SH-SY5Y (cell line): Measurements from ENCODE around the gene LAMC3.

Source experiments
- GATA2 ChIP-seq: IDR thresholded peaks from 2 replicates; pipeline ENCODE4 v1.6.1; 2011; ENCODE audit warnings: mild to moderate bottlenecking, low read depth, low read length
- GATA3 ChIP-seq: IDR thresholded peaks from 2 replicates; pipeline ENCODE4 v1.6.1; 2011; ENCODE audit warnings: low read depth, mild to moderate bottlenecking, low read length, moderate library complexity

LAMC3 gene

DNA sequence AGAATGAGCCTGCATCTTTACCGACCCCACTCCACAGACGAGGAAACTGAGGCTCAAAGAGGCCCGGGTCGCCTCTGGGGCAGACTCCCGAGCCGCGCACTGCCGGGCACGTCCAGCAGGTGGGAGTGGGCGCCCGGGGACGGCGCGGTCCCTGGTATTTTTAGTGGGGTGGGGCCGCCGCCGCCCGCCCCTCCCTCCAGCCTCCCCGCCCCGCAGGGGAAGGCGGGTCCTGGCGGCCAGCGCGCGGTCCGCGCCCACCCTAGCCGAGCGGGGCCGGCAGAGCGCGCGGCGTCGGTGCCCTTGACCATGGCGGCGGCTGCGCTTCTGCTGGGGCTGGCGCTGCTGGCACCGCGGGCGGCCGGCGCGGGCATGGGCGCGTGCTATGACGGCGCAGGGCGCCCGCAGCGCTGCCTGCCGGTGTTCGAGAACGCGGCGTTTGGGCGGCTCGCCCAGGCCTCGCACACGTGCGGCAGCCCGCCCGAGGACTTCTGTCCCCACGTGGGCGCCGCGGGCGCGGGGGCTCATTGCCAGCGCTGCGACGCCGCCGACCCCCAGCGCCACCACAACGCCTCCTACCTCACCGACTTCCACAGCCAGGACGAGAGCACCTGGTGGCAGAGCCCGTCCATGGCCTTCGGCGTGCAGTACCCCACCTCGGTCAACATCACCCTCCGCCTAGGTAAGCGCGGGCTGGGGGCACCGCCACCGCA is at the start of gene LAMC3:
TSS of gene LAMC3 (plus strand) at position 266 of the 710 bp plus-strand sequence. CDS start at position 307, 41 bp downstream.
- TF ChIP-seq GATA2: no peak
- no peak for TF ChIP-seq GATA3

DNA sequence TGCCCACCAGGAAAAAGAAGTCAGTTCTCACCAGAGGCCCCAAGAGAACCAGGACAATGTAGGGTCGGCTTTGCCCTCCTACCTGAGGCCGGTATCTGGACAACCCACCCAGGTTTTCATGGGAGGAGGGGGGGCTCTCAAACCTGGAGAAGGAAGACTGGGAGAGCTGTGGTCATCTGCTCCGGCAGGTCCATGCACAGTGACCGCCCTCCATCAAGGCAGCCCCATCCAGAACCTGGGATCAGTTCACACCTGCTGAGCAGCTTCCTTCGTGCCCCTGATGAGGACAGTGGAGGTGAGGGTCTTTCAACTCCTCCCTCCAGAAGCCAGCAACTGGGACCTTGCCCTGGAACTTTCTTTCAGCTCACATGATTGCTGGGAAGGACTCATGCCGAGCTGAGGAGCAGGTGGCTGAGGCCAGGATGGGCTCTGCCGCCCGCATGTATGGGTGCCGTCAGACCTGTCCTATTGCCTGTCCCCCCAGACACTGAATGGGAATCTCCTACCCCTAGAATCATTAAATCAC is 49.1 kb upstream of the LAMC3 start:
- TF ChIP-seq GATA3 (no peak), GATA2 (no peak)

DNA sequence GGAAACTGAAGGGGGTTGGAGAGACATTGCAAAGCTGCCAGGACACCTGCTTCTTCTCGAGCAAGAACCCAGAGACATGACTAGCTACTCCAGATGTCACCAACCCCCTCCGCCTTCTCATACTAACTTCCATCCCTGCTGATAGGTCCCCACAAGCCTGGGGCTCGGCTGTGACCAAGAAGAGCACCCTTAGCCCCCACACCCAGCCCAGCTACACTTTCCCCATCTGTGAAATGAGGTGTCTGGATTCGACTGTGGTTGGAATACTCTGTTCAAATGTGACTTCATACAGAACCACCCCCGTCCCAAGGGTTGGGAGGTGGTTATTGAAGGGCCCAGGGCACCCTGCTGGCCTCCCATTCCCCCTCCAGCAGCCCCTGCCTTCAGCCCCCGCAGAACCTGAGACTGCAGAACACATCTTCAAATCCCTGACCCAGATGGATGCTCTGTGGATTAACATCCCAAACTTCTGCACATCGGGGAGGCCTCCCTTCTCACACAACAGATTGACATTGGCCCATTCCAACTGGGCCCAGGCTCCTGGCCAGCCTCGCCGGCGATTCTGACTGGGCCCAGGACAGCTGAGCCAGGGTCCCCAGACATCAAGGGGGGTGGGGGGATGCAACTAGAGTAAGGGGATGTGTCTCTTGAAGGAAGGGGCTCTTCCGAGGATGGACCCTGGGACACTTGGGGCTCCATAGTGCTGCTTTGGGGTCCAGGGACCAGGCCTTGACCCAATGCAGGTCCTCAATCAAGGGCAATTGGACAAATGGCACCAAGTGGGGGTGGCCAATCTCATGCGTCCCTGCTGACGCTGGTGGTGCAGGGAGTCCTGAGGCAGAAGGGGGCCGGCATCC is 48.2 kb upstream of the LAMC3 start:
- TF ChIP-seq GATA3 (no peak), GATA2 (no peak)

DNA sequence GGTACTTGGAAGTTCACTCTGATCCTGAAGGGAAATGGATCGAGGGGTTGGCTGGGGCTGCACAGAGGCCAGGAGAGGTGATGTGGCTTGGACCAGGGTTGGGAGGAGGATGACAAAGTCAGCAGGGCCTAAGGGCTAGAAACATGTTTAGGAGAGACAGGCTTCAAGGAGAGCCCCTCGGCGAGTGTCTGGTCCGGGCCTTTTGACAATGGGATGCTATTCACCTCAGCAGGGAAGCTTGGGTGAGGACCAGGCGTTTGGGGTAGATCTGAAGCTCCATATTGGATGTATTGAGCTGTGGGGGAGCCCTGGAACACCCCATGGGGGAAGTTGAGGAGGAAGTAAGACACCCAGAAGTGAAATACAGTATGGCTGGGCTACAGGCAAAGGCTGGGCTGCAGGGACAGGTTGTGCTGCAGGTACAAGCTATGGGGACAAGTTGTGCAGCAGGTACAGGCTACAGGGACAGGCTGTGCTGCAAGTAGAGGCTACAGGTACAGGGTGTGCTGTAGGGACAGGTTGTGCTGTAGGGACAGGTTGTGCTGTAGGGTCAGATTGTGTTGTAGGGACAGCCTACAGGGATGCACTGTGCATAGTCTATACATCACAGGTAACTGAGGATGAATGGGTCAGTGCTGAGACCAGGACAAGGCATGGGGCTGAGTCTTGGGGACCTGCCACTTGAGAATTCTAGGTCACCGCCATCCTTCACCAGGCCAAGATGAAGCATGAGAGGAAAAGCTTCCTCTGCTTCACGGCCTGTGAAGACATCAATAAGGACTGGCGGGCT is 47.3 kb upstream of the LAMC3 start:
- TF ChIP-seq GATA2: no peak
- TF ChIP-seq GATA3: no peak

DNA sequence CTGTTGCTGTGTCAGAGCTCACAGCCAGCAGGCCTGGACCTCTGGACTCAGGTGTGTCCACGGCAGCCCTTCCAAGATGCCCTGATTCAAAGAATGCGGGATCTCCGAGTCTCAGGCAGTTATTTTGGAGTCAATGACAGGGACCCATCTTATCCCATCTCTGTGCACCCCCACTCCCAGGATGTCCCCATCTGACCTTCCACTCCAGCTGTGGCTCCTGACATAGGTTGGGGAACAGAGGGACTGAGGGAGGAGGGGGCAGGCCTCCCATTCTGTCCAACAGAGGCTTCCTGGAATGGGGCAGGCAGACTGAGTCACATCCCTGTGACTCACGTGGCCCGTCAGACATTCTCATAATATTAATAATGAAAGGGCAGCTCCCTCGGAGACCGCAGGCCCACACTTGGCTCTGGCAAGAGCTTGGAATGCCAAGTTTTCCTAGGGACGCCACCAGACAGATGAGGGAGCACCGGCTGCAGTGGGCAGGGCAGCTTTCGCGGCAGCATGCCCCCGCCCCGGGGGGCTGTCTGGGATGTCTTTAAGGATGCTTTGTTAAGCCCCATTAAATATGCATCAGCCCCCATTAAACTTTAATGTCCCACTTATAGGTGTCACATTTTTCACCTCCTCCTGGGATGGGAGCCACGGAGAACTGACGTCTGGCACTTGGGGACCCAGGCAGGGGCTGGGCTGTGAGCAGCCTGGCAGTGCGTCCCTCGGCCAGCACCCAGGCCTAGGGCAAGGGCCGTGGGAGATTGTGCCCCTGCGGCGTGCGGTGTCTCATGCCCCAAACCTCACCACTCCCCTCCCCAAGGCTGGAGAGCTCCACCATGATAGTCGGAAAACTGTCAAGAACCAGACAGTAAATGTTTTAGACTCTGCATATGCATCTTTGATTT is 46.3 kb upstream of the LAMC3 start:
- TF ChIP-seq GATA3 (no peak), GATA2 (no peak)

DNA sequence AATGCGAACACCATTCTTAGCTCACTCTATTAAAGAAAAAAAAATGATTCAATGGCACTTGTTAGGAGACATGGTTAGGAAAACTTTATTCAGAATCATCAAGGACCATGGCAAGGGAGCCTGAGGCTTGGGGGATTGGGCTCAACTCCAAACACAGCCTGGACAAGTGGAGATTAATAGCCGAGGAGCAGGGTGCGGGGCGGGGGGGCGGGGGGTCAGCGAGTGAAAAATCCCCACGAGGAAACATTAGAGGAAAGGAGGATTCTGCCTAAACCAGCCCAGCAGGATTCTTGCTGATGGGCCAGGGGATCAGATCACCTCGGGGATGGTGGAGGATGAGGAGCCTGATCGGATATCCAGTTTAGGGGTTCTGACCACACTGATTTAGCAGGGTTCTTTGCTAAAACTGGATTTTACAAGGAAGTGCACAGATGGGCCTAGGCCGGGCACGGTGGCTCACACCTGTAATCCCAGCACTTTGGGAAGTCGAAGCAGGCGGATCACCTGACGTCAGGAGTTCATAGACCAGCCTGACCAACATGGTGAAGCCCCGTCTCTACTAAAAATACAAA is 45.6 kb upstream of the LAMC3 start:
- no peak for TF ChIP-seq GATA2
- no peak for TF ChIP-seq GATA3

DNA sequence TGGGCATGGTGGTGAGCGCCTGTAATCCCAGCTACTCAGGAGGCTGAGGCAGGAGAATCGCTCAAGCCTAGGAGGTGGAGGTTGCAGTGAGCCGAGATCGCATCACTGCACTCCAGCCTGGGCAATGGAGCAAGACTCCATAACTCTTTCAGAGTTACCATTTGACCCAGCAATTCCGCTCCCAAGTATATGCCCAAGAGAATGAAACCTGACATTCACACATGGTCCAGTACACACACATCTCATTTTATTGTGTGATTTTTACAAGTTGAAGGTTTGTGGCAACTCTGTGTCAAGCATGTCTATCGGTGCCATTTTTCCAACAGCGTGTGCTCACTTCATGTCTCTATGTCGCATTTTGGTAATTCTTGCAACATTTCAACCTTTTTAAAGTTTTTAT is 45.1 kb upstream of the LAMC3 start:
- TF ChIP-seq GATA2: no peak
- no peak for TF ChIP-seq GATA3

DNA sequence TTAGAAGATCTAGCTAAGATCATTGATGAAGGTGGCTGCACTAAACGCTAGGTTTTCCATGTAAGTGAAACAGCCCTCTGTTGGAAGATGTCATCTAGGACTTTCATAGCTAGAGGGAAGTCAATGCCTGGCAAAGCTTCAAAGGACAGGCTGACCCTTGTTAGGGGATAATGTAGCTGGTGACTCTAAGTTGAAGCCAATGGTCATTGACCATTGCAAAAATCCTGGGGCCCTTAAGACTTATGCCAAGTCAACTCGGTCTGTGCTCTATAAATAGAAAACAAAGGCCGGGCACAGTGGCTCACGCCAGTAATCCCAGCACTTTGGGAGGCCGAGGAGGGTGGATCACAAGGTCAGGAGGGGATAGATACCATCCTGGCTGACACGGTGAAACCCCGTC is 43.3 kb upstream of the LAMC3 start:
- TF ChIP-seq GATA2 (no peak), GATA3 (no peak)

DNA sequence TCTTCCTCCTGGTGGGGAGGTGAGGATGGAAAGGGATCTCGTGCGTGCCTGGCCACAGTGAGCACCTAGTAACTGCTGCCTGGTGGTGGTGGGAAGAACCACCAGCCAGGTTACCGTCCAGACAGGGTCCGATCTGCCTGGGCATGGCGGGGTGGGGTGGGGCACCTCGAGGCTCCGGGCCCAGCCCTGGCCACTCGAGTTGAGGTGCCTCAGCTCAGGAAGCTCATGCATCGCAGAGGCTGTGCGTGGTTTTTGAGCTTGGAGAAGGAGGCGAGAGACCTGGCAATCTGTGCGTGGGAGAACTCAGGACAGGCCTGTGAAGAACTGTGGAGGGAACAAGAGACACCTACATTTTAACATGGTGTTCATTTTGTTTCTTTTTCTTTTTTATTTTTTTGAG is 38.9 kb upstream of the LAMC3 start:
- TF ChIP-seq GATA2 (no peak), GATA3 (no peak)

DNA sequence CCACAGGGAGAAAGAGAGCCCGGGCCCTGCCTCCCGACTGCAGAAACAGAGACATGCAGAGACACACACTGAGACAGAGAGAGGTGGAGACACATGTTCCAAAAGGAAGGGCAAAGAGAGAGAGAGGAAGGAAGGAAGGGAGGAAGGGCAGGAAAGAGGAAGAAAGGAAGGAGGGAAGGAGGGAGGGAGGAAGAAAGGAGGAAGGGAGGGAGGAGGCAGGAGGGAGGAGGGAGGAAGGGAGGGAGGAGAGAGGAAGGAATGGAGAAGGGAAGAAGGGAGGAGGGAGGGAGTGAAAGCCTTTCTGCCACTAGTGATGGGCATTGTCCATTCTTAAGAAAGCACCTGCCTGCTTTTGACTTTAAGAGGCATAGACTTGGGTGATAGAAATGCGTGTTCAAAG is 38.1 kb upstream of the LAMC3 start:
- TF ChIP-seq GATA3 (no peak), GATA2 (no peak)

DNA sequence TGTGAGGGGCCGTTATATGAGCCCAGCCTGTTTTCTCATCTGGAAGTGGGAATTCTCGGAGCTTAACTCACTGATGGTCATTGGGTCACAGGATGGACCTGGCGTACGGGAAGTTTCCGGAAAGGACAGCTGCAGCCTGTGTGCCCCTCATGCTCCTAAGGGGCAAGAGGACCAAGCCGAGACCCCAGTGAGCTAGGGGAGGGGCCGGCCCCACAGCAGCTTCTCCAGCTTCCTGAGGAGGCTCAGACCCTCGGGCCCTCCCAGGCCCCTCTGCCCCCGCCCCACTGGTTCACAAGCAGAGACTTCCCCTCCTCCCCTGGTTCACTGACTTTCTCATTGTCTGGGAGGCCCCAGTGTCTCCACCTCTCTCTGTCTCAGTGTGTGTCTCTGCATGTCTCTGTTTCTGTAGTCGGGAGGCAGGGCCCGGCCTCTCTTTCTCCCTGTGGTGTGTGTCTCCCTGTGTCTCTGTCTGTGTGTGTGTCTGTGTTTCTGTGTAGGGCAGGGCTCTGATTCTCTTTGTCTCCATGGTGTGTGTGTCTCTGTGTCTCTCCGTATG is 37.6 kb upstream of the LAMC3 start:
- no peak for TF ChIP-seq GATA2
- no peak for TF ChIP-seq GATA3

DNA sequence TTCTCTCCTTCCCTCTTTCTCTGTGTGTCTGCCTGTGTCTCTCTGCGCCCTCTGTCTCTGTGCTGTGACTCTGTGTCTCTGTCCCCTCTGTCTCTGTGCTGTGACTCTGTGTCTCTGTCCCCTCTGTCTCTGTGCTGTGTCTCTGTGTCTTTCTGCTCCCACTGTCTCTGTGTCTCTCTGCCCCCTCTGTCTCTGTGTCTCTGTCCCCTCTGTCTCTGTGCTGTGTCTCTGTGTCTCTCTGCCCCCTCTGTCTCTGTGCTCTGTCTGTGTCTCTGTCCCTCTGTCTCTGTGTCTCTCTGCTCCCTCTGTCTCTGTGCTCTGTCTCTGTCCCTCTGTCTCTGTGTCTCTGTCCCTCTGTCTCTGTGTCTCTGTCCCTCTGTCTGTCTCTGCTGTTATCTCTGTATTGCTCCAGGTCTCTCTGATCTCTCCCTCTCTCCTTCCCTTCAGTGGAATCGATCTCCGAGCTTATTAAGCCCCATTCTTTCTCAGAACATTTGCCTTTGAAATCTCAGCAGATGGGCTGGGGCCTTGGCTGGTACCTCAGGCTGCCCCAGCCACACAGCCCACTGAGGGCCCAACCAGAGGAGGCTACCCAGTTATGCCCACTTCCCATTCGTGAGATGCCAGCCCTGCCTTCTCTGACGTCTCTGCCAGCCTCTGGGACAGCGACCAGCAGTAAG is 36.6 kb upstream of the LAMC3 start:
- TF ChIP-seq GATA2 (no peak), GATA3 (no peak)
